ENCODE data around the gene CTIF. TPM values are rescaled to one million over a fixed set of nuclear protein-coding genes. Genes with fewer than 3 reads are reported as not detected.
A peak's percentile ranks its signal among the peaks of the same experiment; 100 is the strongest.

CTIF gene
- total RNA-seq, 1 donor from 2014 or later: 35.1 TPM

- intact Hi-C loops (cut with DNase I): no loop called here
- no peak for DNase-seq (ENCODE audit: extremely low spot score in 2 of 2)
- TF ChIP-seq POLR2AphosphoS5 (IDR thresholded peaks at IDR 0.05; ENCODE audit: insufficient read depth in 1 of 2, low read depth in 1 of 2): no peak
- TF ChIP-seq CTCF (IDR thresholded peaks at IDR 0.05): no peak
- no peak for TF ChIP-seq POLR2A (IDR thresholded peaks at IDR 0.05)
- Histone ChIP-seq H3K36me3 (no peaks in the 10 kb centered on the region), H3K4me1 (peaks cover 69% of the 10 kb centered on the region), H3K4me3 (no peak overlapping the region), H3K27me3 (no peaks in the 10 kb centered on the region), H3K9me3 (no peaks in the 10 kb centered on the region), H3K27ac (no peak overlapping the region)
Measured at GRCh38 chr18:48544116-48544515, 5.3 kb downstream of the CTIF start.

DNA sequence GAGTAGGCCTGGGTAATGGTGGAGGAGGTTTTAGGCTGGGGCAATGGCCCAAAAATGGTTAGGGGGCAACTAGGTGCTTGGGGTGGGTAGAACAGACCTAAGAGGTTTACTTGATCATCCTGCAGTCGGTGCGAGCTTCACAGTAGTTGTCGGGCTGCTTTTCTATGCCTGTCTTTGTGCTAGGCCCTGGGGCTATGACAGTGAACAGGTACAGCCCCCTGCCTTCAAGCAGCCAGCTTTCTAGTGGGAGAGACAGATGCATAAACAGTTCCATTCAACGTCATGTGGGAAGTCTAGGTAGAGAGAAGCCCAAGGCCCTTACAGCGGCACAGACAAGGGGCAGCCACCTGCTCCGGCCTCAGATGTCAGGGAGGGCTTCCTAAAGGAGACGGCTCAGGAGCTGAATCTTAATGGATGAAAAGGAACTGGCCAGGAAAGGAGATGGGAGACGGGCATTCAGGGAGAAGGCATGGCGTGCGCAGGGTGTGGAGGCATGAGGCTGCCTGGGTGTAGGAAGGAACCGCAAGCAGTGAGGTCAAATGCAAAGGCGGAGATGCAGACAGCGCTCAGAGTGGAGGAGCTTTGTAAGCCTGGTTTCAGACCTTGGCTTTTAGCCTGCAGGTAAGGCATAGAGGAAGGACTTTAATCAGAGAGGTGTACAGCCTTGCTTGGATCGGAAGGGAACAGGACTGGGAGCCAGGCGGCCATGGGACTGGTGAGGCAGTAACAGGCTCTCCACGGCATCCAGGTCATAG lies 6.0 kb downstream of the CTIF start:
- no peaks in the 10 kb centered on the region for H3K27me3 ChIP-seq
- no peak overlapping the region for H3K27ac ChIP-seq
- intact Hi-C loops (cut with DNase I): no loop called here
- no peaks in the 10 kb centered on the region for H3K9me3 ChIP-seq
- peaks cover 70% of the 10 kb centered on the region for H3K4me1 ChIP-seq
- TF ChIP-seq CTCF (IDR thresholded peaks at IDR 0.05) (no peak), POLR2A (IDR thresholded peaks at IDR 0.05) (no peak), POLR2AphosphoS5 (IDR thresholded peaks at IDR 0.05; ENCODE audit: insufficient read depth in 1 of 2, low read depth in 1 of 2) (no peak)
- no peak overlapping the region for H3K4me3 ChIP-seq
- no peak for DNase-seq (ENCODE audit: extremely low spot score in 2 of 2)
- no peaks in the 10 kb centered on the region for H3K36me3 ChIP-seq

DNA sequence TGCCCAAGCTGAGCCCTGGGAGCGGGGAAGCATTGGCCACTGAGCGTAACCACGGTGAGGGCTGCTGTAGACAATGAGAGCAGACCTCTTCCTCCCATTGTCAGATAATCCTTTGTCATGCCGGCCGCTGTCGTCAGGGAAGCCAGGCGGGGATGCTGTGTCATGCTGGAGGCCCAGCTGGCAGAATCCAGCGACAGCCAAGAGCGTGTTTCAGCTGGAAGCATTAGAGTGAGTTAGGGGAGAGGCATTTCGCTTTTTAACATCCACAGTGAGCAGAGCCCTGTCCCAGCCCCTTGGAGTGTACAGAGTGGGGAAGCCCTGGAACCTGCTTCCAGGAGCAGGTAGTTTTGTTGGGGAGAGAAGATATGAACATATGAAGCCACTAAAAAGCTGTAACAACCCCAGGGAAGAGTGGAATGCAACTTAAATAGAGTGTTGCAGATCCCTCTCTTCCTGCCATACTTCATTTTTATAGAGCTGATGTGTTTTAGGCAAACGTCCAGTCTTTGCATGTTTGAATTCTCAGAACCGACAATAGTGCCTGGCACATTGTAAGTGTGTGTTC lies 7.0 kb downstream of the CTIF start:
- no peak for DNase-seq (ENCODE audit: extremely low spot score in 2 of 2)
- no peak overlapping the region for H3K27ac ChIP-seq
- H3K36me3 ChIP-seq: no peaks in the 10 kb centered on the region
- no peak overlapping the region for H3K4me3 ChIP-seq
- H3K4me1 ChIP-seq: peaks cover 70% of the 10 kb centered on the region
- no peaks in the 10 kb centered on the region for H3K27me3 ChIP-seq
- H3K9me3 ChIP-seq: no peaks in the 10 kb centered on the region
- intact Hi-C loops (cut with DNase I): no loop called here
- no peak for TF ChIP-seq POLR2AphosphoS5 (IDR thresholded peaks at IDR 0.05; ENCODE audit: insufficient read depth in 1 of 2, low read depth in 1 of 2)
- no peak for TF ChIP-seq CTCF (IDR thresholded peaks at IDR 0.05)
- no peak for TF ChIP-seq POLR2A (IDR thresholded peaks at IDR 0.05)

DNA sequence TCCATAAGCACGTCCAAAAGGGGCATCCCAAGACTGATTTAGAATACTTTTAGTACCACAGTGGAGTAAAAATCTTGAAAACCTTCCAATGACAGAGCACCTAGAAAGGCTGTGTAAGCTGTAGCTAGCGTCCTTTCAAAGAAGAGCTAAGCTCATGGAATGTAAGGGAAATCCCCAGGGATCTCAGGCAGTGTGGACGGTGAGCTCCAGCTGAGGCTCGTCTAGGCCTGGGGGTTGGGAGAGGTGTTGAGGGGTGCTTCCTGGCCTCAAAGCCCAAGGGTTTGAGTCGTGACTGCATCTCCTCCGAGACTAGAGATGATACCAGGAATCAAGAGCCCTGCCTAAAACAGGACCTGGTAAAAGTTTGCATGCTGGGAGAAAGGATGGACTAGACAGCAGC lies 7.6 kb downstream of the CTIF start:
- Histone ChIP-seq H3K4me3 (no peak overlapping the region), H3K27me3 (no peaks in the 10 kb centered on the region), H3K36me3 (no peaks in the 10 kb centered on the region), H3K4me1 (peaks cover 69% of the 10 kb centered on the region), H3K27ac (no peak overlapping the region), H3K9me3 (no peaks in the 10 kb centered on the region)
- no peak for TF ChIP-seq CTCF (IDR thresholded peaks at IDR 0.05)
- TF ChIP-seq POLR2A (IDR thresholded peaks at IDR 0.05): no peak
- intact Hi-C loops (cut with DNase I): no loop called here
- no peak for DNase-seq (ENCODE audit: extremely low spot score in 2 of 2)

DNA sequence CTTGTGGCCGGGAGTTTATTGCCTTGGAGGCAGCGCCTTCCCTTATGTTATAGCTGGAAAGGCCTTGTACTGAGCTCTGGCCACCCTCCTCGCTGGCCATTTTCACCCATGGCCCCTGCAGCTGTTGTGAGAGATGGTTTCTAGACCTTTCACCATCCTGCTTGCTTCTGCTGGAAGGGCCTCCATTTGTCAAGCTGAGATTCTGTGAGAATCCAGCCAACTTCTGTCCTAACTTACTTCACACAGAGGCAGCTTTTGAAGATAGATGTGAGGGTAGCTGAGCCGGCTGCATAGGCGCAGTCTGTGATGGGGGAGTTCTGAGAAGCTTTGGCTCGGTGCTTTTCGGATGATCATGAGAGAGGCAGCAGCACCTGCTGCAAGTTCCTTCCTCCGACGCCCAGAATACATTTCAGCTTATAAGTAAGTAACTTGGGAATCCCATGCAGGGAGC lies 8.7 kb downstream of the CTIF start:
- Histone ChIP-seq H3K9me3 (no peaks in the 10 kb centered on the region), H3K36me3 (no peaks in the 10 kb centered on the region), H3K27ac (peak overlapping the region; percentile 20), H3K27me3 (no peaks in the 10 kb centered on the region), H3K4me3 (no peak overlapping the region), H3K4me1 (peaks cover 58% of the 10 kb centered on the region)
- DNase-seq (ENCODE audit: extremely low spot score in 2 of 2): no peak
- intact Hi-C loops (cut with DNase I): no loop called here
- no peak for TF ChIP-seq POLR2A (IDR thresholded peaks at IDR 0.05)
- no peak for TF ChIP-seq CTCF (IDR thresholded peaks at IDR 0.05)
- no peak for TF ChIP-seq POLR2AphosphoS5 (IDR thresholded peaks at IDR 0.05; ENCODE audit: insufficient read depth in 1 of 2, low read depth in 1 of 2)
